Thyroid gland (tissue), 4 donors: Measurements from ENCODE around the gene ADORA2B.

Experiments used
- POLR2A ChIP-seq, 2 donors: fragments of 450-650 bp; IDR thresholded peaks; one replicate each; pipeline ENCODE4 v1.6.1; 2017; ENCODE audit warnings: antibody characterized with exemption in 2 of 2, mild to moderate bottlenecking in 2 of 2, moderate library complexity in 1 of 2
- TF ChIP-seq, protein P1 (sequence below), 6 experiments: fragments of 200-600 bp in 3 of 6; fragments of 450-650 bp in 3 of 6; sonication (generic) in 3 of 6; IDR thresholded peaks; one replicate each; pipeline ENCODE4 v1.5.1; 2016 to 2019; ENCODE audit warnings: antibody characterized with exemption in 6 of 6, mild to moderate bottlenecking in 2 of 6, inconsistent platforms in 1 of 6, moderate library complexity in 1 of 6

DNA sequence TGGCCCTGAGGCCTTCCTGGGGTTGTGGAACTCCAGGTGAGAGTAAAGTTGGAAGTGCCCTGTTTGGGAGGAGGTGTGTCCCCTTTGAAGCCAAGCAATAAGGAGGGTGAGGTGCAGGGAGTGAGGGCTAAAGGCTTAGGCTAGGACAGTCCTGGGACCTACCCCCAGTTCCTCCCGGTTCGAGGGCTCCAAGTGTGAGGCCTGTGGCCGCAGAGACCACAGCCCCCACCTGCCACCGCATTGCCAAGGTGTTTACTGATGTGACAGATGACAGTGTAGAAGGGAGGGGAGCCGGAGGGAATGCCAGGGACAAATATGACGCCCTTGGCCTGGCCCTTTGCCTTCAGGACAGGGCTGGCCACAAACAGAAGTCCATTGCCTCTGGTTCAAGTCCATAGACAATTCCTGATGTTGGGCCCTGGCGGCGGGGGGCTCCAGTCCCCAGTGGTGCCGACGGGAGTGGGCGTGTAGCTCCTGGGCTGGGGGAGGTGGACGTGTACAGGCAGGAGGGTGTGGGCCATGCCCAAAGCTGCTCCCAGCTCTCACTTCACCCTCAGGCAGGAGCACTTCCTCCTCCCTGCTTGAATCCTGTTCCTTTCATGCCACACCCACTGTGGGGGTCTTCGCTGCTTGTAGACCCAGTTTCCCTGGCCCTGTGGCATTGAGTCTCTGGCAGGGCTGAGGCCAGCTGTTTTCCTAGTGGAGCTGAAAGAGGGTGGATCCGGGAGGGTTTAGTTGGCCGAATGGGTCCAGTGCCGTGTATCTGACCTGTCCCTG is 3.2 kb downstream of the ADORA2B start:
- TF ChIP-seq, protein P1, sequence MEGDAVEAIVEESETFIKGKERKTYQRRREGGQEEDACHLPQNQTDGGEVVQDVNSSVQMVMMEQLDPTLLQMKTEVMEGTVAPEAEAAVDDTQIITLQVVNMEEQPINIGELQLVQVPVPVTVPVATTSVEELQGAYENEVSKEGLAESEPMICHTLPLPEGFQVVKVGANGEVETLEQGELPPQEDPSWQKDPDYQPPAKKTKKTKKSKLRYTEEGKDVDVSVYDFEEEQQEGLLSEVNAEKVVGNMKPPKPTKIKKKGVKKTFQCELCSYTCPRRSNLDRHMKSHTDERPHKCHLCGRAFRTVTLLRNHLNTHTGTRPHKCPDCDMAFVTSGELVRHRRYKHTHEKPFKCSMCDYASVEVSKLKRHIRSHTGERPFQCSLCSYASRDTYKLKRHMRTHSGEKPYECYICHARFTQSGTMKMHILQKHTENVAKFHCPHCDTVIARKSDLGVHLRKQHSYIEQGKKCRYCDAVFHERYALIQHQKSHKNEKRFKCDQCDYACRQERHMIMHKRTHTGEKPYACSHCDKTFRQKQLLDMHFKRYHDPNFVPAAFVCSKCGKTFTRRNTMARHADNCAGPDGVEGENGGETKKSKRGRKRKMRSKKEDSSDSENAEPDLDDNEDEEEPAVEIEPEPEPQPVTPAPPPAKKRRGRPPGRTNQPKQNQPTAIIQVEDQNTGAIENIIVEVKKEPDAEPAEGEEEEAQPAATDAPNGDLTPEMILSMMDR (IDR thresholded peaks at IDR 0.05) = no peak
- TF ChIP-seq POLR2A (IDR thresholded peaks at IDR 0.05) = no peak
